Spleen (tissue), 11 donors: ENCODE results near the gene RARS2. TPM values are rescaled to one million over a fixed set of nuclear protein-coding genes. Genes with fewer than 3 reads are reported as not detected.
A peak's percentile ranks its signal among the peaks of the same experiment; 100 is the strongest.

Source experiments
- DNase-seq: peaks from one replicate; pipeline ENCODE4 v3.0.0-alpha.2; 2020
- H3K27ac ChIP-seq, 8 donors: fragments of 200-600 bp; sonication (generic) in 7 of 8; 1 replicate in 4 of 8; 2 replicates in 4 of 8; pipeline versions ENCODE4 v1.5.0 to v1.8.0; 2016 to 2021; ENCODE audit warnings: inconsistent platforms in 4 of 8, mild to moderate bottlenecking in 4 of 8, moderate library complexity in 1 of 8
- H3K27me3 ChIP-seq, 7 donors: fragments of 200-600 bp; sonication (generic) in 6 of 7; replicated peaks in 1 of 7; 1 replicate in 4 of 7; 2 replicates in 3 of 7; pipeline versions ENCODE4 v1.5.0 to v1.8.0; 2016 to 2021; ENCODE audit warnings: inconsistent platforms in 3 of 7, mild to moderate bottlenecking in 1 of 7
- H3K36me3 ChIP-seq, 6 donors: fragments of 200-600 bp; sonication (generic) in 5 of 6; 1 replicate in 4 of 6; 2 replicates in 2 of 6; pipeline versions ENCODE4 v1.5.0 to v1.8.0; 2016 to 2021; ENCODE audit warnings: inconsistent platforms in 2 of 6
- H3K4me1 ChIP-seq, 6 donors: fragments of 200-600 bp; sonication (generic) in 5 of 6; 1 replicate in 3 of 6; 2 replicates in 3 of 6; pipeline versions ENCODE4 v1.5.0 to v1.8.0; 2016 to 2021; ENCODE audit warnings: inconsistent platforms in 3 of 6
- H3K4me3 ChIP-seq, 8 donors: fragments of 200-600 bp; sonication (generic) in 7 of 8; 1 replicate in 4 of 8; 2 replicates in 4 of 8; pipeline versions ENCODE4 v1.5.0 to v1.8.0; 2016 to 2021; ENCODE audit warnings: inconsistent platforms in 4 of 8, mild to moderate bottlenecking in 4 of 8, moderate library complexity in 2 of 8
- H3K9me3 ChIP-seq, 8 donors: fragments of 200-600 bp; sonication (generic) in 7 of 8; 1 replicate in 4 of 8; 2 replicates in 4 of 8; pipeline versions ENCODE4 v1.5.0 to v1.8.0; 2016 to 2021; ENCODE audit warnings: inconsistent platforms in 4 of 8
- CTCF ChIP-seq, 11 experiments: fragments of 200-600 bp in 7 of 11; fragments of 450-650 bp in 4 of 11; sonication (generic) in 4 of 11; IDR thresholded peaks in 8 of 11; conservative IDR thresholded peaks in 3 of 11; 1 replicate in 7 of 11; 2 replicates in 4 of 11; pipeline versions ENCODE4 v1.4.0 to v1.8.0; 2016 to 2021; ENCODE audit warnings: antibody characterized with exemption in 11 of 11, inconsistent platforms in 4 of 11, mild to moderate bottlenecking in 1 of 11
- POLR2A ChIP-seq, 3 donors: fragments of 450-650 bp; IDR thresholded peaks; one replicate each; pipeline ENCODE4 v1.5.1; 2017; ENCODE audit warnings: antibody characterized with exemption in 3 of 3, mild to moderate bottlenecking in 1 of 3
- POLR2AphosphoS5 ChIP-seq, 3 donors: sonication (generic); formaldehyde crosslinking; IDR thresholded peaks; one replicate each; pipeline ENCODE4 v1.5.1; 2017; ENCODE audit warnings: antibody characterized with exemption in 3 of 3
- WGBS, 5 donors: extraction: QIAGEN DNeasy Blood & Tissue Kit in 3 of 5; methylation state at CpG; one replicate each; pipeline versions ENCODE4 v1.1.5 to v1.1.7; 2013 to 2018; 5-methylcytosine and 5-hydroxymethylcytosine counted together
- intact Hi-C: fragments of 100-400 bp; cut with DNase I; formaldehyde crosslinking; loops from one replicate; pipeline ENCODE4 v1.15.0; 2023; ENCODE audit warnings: low total_unique reads
- polyA plus RNA-seq, 3 donors: library from polyadenylated mRNA; stranded (reverse); fragments of 200-250 nt; gene quantifications; one replicate each; pipeline ENCODE4 v1.2.1, GENCODE V29; 2013
- small RNA-seq, 4 donors: library from RNA; depleted of rRNA; stranded (forward); fragments of <200 nt; gene quantifications; one replicate each; pipeline ENCODE3, GENCODE V24; 2016
- total RNA-seq, 7 donors: library from RNA; depleted of rRNA in 3 of 7; stranded (reverse); fragments of >200 nt in 3 of 7; fragmentation: NEBNext Ultra II Directional in 4 of 7; extraction: Animal tissue kit (Norgen Biotek cat#: 25700) in 4 of 7; gene quantifications; one replicate each; pipeline versions ENCODE4 v1.1.0 to v1.2.1, GENCODE V29; 2016 to 2021
- donor health status: healthy with polysubstance abuse.
- donor health status: DM: no; HTN: no; CAD: no; lungs with moderate emphysema.
- donor health status: DM: no; HTN: no; CAD: no.
- donor health status: Bipolar disorder and iron deficiency.
- donor health status: healthy.
- donor health status: DM: no; HTN: no; CAD: no.
- donor health status: DM: yes; HTN: yes; CAD: no.

The RARS2 gene
- total and polyA plus RNA-seq, 10 donors = 14.2 to 32.3 (median 25.6) TPM

- no peak for DNase-seq
- 1 to 3% (median 2%) methylated on average over 14 to 15 of the region's 15 CpGs for WGBS, 5 donors
- Histone ChIP-seq H3K27ac (peak overlapping the region; percentile 87 to 97 (median 96)), H3K4me3 (peak overlapping the region; percentile 53 to 99 (median 91)), H3K27me3 (no peaks in the 10 kb centered on the region), H3K36me3 (peaks cover 0 to 13% (median 0%) of the 10 kb centered on the region in 6 donors), H3K9me3 (no peaks in the 10 kb centered on the region), H3K4me1 (peaks cover 8 to 44% (median 28%) of the 10 kb centered on the region in 6 donors)
- intact Hi-C loops = no loop called here
- TF ChIP-seq POLR2AphosphoS5 (IDR thresholded peaks at IDR 0.05) (no peak), CTCF (IDR thresholded peaks at IDR 0.05 in 8 of 11, conservative IDR thresholded peaks at IDR 0.05 in 3 of 11) (no peak), POLR2A (IDR thresholded peaks at IDR 0.05) (no peak)
These were observed 116.3 kb downstream of the RARS2 start for GRCh38 chr6:87473419-87473903.

- H3K9me3 ChIP-seq = no peaks in the 10 kb centered on the region
- peak within 1 kb of the TSS; percentile 53 to 99 (median 91) for H3K4me3 ChIP-seq
- peaks cover 0 to 7% (median 0%) of the 10 kb centered on the region in 6 donors for H3K36me3 ChIP-seq
- intact Hi-C loops = no loop called here
- H3K4me1 ChIP-seq = peaks cover 8 to 44% (median 28%) of the 10 kb centered on the region in 6 donors
- peak; percentile 90 to 95 (median 92) for TF ChIP-seq POLR2AphosphoS5 (IDR thresholded peaks at IDR 0.05)
- TF ChIP-seq POLR2A (IDR thresholded peaks at IDR 0.05) = peak; percentile 22 to 35 (median 26)
- peak in 10 of 11 experiments; percentile 6 to 58 (median 47) for TF ChIP-seq CTCF (IDR thresholded peaks at IDR 0.05 in 8 of 11, conservative IDR thresholded peaks at IDR 0.05 in 3 of 11)
- peaks cover 0 to 4% (median 0%) of the 10 kb centered on the region in 7 donors for H3K27me3 ChIP-seq
- peak within 1 kb of the TSS; percentile 87 to 97 (median 96) for H3K27ac ChIP-seq
- WGBS, 5 donors = 0 to 1% (median 1%) methylated on average over 29 to 70 of the region's 70 CpGs
- peak; percentile 97 for DNase-seq
These were observed 117.0 kb downstream of the RARS2 start, which contains the start of gene SLC35A1 for GRCh38 chr6:87472525-87473418. Gene SLC35A1 (plus strand): TSS chr6:87472974. CDS start chr6:87473004, 30 bp downstream.

GRCh38 chr6:87465051-87465450 lies 124.7 kb downstream of the RARS2 start:
- DNase-seq = no peak
- Histone ChIP-seq H3K4me3 (no peak overlapping the region), H3K27ac (no peak overlapping the region), H3K9me3 (peaks cover 0 to 9% (median 7%) of the 10 kb centered on the region in 8 donors), H3K36me3 (no peaks in the 10 kb centered on the region), H3K27me3 (peaks cover 0 to 10% (median 0%) of the 10 kb centered on the region in 7 donors), H3K4me1 (no peaks in the 10 kb centered on the region)
- intact Hi-C loops = no loop called here
- TF ChIP-seq CTCF (IDR thresholded peaks at IDR 0.05 in 8 of 11, conservative IDR thresholded peaks at IDR 0.05 in 3 of 11) = no peak
- TF ChIP-seq POLR2A (IDR thresholded peaks at IDR 0.05) = no peak
- no peak for TF ChIP-seq POLR2AphosphoS5 (IDR thresholded peaks at IDR 0.05)
- WGBS, 5 donors = 77 to 88% (median 82%) methylated on average over 2 of the region's 2 CpGs

Small RNAs within 50 kb of the gene (small RNA-seq; reads per million reads assigned to genes)
- gene RNU6-444P = 0 reads per million in 4 donors

Other genes starting within 250 kb of the RARS2 start
- 10 to 100 TPM in 1 of 7 donors, 1 to 10 TPM in 6; 2.9 to 13.2 (median 6.1) TPM for gene C6orf163, start 245.2 kb downstream of the RARS2 start, total RNA-seq
- gene C6orf163, start 245.2 kb downstream of the RARS2 start, polyA plus RNA-seq = 1 to 10 TPM in 2 of 3 donors, under 1 TPM in 1; 0.59 to 2.7 (median 2.7) TPM
- gene CFAP206, start 182.0 kb downstream of the RARS2 start, total RNA-seq = under 1 TPM in 1 of 7 donors, not detected in 6; 0.46 TPM
- under 1 TPM; 0.06 to 0.20 (median 0.12) TPM for gene CFAP206, start 182.0 kb downstream of the RARS2 start, polyA plus RNA-seq
- gene SLC35A1, start 117.0 kb downstream of the RARS2 start, total RNA-seq = 10 to 100 TPM; 16.0 to 25.4 (median 19.7) TPM
- gene SLC35A1, start 117.0 kb downstream of the RARS2 start, polyA plus RNA-seq = 10 to 100 TPM; 13.3 to 16.8 (median 14.6) TPM
- gene ORC3, start 148 bp upstream of the RARS2 start, total RNA-seq = 10 to 100 TPM; 18.3 to 35.6 (median 25.2) TPM
- gene ORC3, start 148 bp upstream of the RARS2 start, polyA plus RNA-seq = 10 to 100 TPM; 15.1 to 16.3 (median 15.4) TPM
- gene AKIRIN2, start 112.2 kb upstream of the RARS2 start, total RNA-seq = 100 to 1,000 TPM in 2 of 7 donors, 10 to 100 TPM in 5; 61.8 to 106 (median 89.4) TPM
- 10 to 100 TPM; 35.1 to 56.2 (median 47.8) TPM for gene AKIRIN2, start 112.2 kb upstream of the RARS2 start, polyA plus RNA-seq